HuH-7.5 (cell line): ENCODE measurements around the gene SCD5.

Experiments
- DNase-seq: peaks from one replicate; pipeline ENCODE4 v3.0.0; 2011; ENCODE audit warnings: low spot score

The SCD5 gene

DNA sequence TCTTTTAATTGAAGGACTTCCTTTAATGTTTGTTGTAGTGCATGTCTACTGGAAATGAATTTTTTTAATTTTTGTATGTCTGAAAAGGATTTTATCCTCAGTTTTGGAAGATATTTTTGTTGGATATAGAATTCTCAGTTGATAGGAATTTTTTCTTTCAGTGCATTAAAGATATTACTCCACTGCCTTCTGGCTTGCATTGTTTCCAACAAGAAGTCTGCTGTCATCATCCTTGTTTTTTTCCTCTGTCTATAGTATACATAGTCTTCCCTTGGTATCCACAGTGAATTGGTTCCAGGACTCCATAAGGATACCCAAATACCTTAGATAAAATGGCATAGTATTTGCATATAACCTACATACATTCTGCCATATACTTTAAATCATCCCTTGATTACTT is 33.5 kb downstream of the SCD5 start:
- DNase-seq: no peak

DNA sequence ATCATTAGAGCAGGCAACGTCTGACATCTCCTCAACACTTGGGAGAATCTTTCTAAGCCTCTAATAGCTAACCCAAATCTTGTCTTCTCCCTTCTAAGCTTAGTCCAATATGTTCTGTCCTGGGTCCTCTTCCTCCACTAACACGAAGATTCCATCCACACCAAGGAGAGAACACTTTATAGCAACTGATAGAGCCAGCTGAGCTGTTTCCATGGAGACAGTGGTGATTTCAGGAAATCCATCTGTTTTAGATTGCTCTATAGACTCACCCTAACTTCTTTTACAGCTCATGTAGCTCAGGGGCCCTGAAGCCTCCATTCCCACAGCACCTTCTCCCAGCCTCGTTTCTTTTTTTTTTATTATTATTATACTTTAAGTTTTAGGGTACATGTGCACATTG is 37.4 kb downstream of the SCD5 start:
- DNase-seq: no peak

DNA sequence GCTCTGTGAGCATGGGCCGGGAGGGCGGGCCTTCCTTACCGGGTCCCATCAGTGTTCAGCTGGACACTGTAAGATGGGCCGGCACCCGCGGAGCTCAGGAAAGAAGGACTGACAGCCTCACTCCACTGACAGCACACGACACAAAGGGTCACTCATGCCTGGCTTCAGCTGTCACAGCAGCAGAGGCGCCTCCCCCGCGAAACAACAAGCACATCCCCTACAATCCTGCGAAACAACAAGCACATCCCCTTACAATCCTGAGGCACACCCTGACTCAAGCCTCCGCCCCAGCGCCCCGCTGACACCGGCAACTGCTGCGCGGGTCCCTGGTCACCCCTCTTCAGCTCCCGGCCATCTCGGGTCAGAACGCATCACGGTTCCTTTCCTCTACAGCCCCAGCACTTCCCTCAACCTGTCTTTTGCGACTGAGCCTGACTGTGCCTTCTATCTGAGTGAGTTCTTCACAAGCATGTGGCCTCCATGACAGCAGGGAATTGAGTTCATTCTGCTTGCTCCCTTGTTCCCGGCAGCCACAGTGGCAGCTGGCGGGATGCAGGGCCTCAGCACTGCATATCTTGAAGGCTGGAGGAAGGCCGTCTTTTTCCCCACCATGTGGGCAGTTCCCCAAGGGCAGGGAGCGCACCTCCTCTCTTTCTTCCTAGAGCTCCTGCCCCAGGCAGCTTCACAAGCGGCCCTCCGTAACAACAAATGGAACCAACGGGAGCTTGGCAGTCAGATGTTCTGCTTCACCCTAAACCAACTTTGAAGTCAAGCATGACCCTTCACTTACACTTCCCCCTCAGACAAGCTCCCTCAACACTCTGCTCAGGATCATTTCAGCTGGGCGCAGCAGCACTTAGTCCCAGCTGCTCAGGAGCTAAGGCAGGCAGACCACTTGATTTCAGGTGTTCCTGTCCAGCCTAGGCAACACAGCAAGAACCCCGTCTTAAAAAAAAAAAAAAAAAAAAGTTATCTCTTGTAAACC is 39.6 kb downstream of the SCD5 start:
- no peak for DNase-seq

DNA sequence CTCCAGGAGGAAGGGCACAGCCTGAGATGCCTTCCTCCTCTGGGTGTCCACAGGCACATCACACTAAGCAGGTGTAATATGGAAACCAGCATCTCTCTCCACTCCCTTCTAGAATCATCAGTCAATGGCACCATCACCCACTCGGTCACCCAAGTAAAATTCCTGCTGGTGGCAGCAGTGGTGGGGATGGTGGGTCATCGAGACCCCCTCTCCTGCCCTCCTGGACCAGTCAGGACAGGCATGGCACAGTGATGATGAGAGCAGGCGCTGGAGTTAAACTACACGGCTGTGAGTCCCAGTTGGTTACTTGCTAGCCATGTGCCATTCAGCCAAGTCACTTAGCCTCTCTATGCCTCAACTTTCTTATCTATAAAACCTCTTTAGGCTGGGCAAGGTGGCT is 42.5 kb downstream of the SCD5 start:
- DNase-seq: no peak

DNA sequence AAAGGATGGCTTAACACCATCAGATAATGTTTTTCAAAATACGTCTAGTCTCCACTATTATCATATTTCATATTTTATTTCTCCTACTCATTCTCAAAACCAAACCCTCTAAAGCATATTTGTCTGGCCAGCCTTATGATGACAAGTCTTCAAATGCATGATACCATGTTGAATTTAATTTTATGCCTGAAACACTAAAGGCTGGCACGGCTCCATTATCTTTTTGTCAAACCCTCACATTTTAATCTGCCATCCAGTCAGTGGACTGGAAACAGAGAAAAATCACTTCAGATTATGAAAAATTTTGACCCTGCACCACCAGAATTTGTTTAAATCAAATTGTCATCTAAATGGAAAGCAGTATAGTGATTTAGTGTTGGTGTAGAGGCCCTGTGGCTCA is 42.9 kb downstream of the SCD5 start:
- DNase-seq: no peak

DNA sequence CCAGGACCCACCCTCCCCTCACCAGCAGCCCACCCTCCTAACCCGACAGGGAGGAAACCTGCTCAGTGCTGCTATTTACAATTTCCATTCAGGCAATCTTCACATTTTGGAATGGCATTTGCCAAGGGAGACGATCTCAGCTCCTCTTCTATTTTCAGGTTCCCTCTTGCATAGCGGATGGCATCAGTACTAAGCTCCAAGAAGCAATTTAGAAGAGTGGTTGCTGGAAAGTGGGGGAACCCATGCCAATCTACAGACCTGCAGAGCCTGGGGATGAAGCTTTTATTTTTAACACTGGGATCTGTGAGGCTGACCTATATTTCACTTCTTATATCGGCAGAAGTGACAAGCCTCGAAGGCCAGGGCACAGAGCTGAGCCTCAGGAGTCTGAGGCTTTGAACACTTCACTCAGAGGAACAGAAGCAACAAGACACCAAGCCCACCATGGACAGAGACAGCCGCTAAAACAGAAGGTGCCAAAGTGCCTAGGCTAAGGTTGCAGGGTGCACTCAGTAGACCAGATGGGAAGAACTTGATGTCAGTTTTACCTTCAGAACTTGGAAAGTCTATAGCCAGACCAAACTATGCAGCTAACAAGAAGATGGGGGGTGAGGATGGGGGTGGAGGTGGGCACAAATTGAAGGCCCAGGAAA is 44.0 kb downstream of the SCD5 start:
- no peak for DNase-seq

DNA sequence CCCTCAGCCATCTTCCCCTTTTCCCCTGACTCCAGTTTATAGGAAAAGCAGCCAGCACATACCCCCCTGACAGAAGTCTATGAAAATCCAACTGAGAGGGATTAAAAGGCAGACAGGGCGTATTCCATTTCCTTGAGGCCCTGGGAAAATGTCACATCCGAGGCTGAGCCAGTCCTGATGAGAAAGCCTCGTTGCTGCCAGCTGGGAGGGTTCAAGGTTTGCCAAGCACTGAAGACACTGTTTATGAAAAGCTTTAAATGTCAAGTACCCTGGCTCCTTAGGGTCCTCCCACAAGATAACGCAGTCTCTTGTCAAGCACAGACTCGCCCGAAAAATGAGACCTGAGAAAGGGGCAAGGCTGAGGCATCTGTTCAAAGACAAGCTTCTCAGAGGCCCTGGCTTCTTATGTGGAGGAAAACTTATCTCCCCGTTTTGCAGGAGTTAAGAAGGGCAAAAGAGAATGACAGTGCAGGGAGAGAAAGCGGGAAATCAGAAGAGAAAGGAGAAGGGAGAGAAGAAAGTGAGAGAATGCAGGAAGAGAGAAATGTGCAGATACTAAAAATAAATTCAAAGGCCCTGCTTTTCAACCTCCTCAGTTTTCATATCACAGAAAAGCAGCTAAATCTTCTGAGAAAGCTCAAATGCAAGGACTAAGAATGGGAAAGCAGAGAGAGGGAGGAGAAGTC is 44.7 kb downstream of the SCD5 start:
- DNase-seq: no peak

DNA sequence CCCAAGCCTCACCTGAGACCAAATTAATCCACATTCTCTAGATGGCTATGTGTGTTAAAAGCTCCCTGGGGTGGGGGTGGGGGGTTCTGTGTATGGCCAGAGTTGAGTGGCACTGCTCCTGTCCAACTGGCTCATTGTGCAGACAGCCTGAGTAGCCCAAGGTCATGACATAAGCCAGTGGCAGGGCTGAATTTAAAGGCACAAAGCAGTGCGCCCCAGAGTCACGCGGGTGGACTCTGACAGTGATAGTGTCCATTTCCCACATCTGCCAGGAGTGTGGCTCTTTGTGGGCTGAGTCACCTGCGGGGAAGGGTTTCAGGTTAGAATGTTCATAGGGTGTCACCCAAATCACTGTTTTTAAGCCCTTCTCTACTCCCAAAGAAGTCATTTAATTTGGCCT is 45.4 kb downstream of the SCD5 start:
- DNase-seq: peak; percentile 15

DNA sequence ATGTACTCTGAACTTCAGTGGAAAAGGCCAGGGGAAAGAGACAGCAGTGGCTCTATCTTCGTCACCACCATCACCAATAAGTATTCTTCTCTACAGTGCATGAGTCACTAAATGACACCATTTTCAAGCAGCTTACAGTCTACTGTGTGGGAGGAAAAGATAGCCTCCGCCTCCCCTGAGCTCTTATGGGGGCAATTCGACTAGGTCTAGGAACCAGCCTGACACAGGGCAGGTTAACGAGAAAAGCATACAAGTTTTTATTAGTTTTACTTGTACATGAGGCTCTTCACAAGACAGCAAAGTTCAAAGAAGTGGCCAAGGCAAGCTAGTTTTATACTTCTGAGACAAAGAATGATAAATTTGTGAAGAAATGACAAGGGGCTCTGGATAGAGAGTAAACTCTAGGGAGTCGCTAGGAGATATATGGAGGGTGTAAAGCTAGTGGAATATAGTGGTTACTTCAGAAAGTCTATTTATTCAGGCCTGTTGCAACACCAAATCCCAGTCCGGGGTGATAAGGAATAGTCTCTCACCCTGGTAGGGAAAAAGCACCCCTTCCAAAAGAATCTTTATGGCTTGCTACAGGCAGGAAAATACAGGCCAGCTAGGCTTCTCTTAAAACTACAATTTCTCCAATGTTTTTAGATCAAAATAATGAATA is 49.7 kb downstream of the SCD5 start:
- peak; percentile 58 for DNase-seq

DNA sequence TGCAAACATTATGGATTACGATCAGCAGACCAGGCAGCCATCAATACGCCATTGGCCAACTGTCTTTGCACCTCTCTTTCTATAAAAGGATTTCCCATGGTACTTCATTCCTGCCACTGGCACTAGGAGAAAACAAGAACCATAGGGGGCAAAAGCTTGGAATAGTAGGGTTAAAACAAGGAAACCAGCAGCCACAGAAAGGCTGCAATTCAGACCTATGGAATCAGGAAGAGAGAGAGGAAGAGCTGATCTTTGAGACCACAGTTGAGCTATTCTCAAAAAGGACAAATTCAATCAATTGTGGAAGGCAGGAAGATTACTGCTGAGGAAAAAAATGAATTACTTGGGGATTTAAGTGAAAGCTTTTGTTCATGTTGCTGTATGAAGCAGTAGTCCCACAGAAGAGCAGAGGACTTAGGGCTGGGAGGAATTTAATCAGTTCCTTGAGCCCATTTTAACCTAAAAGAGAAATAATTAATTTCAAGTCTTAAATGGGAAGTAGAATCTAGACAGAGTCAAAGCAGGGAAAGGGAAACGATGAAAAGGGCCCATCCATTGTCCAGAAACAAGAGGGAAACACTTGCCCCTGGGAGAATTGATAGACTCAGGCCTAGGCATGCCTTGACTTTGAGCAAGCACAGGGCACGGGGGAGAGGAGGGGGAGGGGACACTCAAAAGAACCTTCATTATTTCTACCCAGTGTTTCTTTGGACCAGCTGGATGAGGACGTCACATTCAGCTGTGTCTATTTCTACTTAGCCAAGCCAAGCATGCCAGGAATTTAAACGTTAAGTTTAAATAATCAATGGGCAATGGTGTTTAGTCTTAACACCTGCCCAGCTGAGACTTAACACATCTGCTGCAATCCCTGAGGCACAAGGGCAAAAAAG is 50.7 kb downstream of the SCD5 start:
- no peak for DNase-seq

DNA sequence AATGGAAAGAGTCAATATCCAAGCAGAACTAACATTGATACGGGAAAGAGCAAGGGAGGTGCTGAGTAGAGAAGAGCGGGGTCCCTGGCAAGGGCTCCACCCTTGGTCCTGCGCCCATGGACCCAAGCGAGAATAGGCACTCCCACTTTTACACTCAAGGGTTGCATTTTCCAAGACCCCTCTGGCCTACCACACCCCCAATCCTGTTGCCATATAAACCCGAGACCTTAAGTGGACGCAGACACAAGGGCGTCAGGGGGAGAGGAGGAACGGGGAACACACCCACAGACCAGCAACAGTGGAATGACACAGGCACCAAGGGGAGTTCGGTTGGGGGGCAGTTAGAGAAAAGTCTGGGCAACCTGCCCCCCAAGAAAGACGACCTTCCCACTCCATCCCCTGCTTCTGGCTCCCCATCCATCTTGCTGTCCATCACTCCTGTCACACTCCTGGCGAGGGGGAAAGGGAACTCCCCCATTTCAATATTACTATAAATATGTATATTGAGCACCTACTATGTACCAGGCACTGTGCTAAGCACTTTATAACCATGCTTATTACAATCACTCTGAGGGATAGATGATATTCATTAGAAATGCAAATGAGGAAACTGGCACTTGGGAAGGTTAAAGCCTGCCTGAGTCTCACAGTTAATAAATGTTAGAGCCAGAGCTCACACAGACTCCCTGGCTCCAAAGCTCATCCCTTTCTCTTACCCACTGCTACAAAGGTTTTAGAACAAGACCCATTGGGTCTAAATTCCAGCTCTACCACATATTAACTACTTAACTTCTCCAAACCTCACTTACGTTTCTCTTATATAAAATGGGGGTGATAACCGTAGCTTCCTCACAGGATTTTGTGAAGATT is 51.7 kb downstream of the SCD5 start:
- no peak for DNase-seq

DNA sequence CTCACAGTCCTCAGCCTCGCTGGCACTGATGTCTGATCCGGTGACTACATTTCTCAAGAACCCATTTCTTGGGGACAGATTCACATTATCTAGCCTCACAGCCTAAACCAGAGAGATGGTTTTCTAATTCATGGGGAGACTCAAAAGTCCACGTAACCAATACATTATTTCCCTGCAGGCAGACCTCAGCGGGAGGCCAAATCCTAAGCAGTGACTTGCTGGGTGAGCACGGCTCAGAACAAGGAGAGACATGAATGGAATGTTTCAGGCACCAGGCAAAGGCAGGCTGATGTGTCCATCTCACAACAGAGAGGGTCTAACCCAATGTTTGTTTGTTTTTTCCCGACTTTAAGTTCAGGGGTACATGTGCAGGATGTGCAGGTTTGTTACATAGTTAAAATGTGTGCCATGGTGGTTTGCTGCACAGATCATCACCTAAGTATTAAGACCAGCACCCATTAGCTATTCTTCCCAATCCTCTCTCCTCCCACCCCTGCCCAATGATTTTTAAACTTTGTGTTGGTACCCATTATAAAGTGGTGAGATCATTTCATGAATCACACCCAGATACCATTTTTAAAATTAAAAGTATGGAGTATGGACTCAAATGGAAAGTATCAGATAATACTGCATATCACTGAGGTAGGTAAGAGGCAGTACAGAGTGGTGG is 53.3 kb downstream of the SCD5 start:
- DNase-seq: no peak

DNA sequence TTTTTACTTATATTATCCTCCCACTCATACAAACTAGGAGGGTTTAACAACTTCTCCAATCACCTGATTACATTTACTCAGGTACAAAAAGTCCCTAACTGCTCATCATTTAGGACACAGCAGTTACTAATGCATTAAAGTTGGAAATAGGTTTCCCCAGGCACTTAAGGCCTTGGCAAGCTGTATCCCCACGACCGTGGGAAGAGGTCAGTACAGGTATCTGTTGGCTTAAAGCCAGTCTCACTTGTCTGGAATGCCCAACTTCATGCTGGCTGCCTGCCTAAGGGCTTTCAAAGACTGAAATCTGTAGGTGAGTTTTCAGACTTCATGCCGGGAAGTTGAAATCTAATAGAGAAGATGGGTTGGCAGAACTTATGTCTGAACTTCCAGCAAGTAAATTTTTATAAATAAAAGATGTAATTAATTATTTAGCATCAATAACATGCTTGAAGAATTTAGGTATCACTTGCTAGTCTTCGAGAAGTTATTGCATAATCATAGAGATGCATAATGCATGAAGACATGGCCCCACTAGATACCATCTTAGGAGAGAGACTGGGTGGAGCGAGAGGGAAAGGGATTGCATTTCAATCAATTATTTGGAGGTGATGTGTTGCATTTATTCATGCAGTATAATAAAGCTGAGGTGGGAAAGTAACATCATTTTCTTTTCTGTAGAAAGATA is 54.2 kb downstream of the SCD5 start:
- DNase-seq: no peak

DNA sequence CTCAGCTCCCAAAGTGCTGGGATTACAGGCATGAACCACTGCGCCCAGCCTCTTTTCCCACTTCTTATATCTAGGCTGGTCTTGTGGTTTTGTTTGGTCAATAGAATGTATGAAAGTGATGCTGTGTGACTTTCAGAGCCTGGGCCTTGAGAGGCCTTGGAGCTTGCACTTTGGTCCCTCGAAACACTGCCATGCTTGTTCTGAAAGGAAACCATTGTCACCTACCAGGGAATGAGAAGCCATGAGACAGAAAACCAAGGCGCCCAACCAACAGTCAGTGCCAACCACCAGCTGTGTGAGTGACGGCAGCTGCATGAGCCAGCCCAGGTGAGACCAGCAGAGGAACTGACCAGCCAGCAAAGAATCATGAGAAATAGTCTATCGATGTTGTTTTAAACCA is 57.4 kb downstream of the SCD5 start:
- DNase-seq: no peak

DNA sequence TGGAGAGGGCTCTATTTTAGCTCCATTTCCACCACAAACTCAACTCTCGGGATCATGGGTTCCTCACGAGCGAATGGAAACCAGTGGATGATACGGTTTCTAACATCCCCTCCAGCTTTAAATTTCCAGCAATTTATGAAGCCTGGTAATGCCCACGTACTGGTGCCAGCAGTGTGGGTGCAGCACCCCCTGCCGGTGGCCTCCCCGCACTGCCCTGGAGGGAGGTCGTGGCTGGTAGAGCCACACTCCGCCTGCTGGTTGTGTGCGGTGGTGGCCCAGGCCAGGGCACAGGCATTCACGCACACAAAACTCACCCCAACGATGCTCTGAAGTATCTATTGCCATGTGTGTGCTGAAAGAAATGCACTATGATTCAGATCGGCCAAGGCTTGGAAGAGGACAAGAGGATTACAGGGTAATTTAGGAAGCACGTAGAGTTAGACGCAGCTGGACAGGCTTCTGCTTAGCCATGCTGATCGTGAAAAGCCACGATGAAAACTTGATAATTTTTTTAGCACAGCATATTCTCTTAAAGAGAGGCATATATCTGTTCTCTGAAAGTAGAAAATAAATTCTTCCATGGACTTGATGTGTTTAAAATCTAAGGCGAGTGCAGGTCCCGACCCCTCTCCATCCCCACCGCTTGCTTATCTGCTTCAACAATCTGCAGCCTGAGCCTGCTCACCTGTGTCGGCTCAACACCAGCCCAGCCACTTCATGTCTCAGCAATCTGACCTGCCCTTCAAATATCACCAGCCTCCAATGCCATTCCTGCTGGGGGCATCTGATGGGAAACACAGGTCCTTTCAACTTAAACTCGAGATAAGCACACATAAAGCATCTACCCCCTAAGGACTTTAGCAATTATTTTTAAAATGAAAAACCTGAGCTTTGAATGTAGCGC is 59.1 kb downstream of the SCD5 start:
- peak; percentile 45 for DNase-seq

DNA sequence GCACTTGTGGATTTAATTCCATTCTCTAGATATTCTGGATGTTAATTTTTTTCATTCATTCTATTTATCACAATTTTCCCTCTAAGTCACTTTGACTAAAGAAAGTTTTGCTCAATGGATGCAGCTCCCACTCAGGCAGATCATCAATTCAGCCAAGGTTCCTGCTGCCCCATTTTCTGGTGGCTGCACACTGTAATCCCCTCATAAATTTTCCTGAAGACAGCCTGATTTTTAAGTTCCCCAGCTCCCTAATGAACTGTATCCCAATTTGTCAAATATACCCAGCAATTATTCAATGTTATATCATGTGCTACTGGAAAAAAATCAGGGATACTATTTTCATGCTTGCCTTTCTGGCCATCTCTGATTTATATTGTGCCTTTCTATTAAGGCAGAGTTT is 61.2 kb downstream of the SCD5 start:
- DNase-seq: no peak

DNA sequence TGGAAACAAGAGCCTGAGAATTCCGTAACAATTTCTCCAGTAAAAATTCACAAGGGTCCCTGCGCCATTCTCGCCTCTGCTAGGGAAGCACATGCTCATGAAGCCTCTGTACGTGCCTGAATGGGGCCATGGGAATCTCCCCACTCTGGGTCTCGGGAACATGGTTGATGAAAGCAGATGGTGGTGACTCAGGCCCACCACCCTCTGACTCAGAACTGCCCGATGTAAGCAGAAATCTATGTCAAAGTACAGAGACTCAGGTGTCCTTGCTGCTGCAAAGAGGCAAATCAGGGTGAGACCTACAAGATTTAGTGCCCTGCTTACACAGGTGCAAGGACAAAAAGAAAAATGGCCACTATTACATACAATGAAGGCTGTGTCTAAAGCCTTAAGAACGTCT is 65.0 kb downstream of the SCD5 start:
- DNase-seq: no peak

DNA sequence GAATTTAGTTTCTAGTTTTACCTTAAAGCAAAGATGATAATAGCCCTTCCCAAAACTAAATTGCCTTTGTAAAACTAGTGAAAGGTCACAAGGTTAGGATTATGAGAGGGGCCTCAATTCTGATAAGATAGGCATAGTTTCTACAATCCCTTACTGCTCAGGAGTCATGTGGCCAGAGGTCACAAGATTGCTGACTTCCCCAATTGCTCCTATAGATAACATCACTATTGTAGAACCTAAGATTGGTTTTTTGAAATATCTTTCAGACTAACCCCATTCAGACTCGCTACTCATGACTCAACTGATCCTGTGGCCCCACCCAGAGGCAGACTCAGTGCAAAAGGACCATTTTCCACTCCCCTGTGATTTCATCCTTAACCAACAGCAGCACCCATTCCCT is 70.3 kb downstream of the SCD5 start:
- no peak for DNase-seq
